HepG2 (cell line): Measurements from ENCODE around the gene CERS5. TPM values are rescaled to one million over a fixed set of nuclear protein-coding genes. Genes with fewer than 3 reads are reported as not detected.

Source experiments
- GLI4 ChIP-seq: sonication (generic); formaldehyde crosslinking; IDR thresholded peaks from 2 replicates; pipeline ENCODE4 v1.5.1; 2020; ENCODE audit warnings: missing genetic modification reagents, mild to moderate bottlenecking, moderate library complexity, borderline replicate concordance
- HMG20B ChIP-seq: conservative IDR thresholded peaks from 2 replicates; pipeline ENCODE4 v1.6.1; 2016; ENCODE audit warnings: missing genetic modification reagents, missing compliant biosample characterization
- KDM2A ChIP-seq: sonication (generic); formaldehyde crosslinking; IDR thresholded peaks from 2 replicates; pipeline ENCODE4 v1.4.0; 2020; ENCODE audit warnings: low read depth, missing genetic modification reagents, borderline replicate concordance
- KLF11 ChIP-seq: IDR thresholded peaks from 2 replicates; pipeline ENCODE4 v1.6.1; 2016; ENCODE audit warnings: missing compliant biosample characterization
- NCOA1 ChIP-seq: sonication (generic); formaldehyde crosslinking; IDR thresholded peaks from 2 replicates; pipeline ENCODE4 v1.9.0; 2021; ENCODE audit warnings: missing genetic modification reagents
- NFRKB ChIP-seq: fragments of 450-650 bp; IDR thresholded peaks from 2 replicates; pipeline ENCODE4 v1.6.1; 2017
- PPARG ChIP-seq: conservative IDR thresholded peaks from 2 replicates; pipeline ENCODE4 v1.6.1; 2016; ENCODE audit warnings: missing biosample characterization, missing genetic modification reagents
- SYNCRIP ChIP-seq: fragments of 200-400 bp; formaldehyde crosslinking; IDR thresholded peaks from 2 replicates; pipeline ENCODE4 v1.6.1; 2018; ENCODE audit warnings: mild to moderate bottlenecking, low read depth, low read length; ENCODE audit not compliant: insufficient read depth
- TAF15 ChIP-seq: fragments of 200-400 bp; formaldehyde crosslinking; IDR thresholded peaks from one replicate; pipeline ENCODE4 v1.6.1; 2018; ENCODE audit warnings: mild to moderate bottlenecking, low read depth, low read length; ENCODE audit not compliant: poor library complexity, severe bottlenecking
- ZFAT ChIP-seq: sonication (generic); formaldehyde crosslinking; conservative IDR thresholded peaks from 2 replicates; pipeline ENCODE4 v1.8.1; 2023; ENCODE audit warnings: missing genetic modification reagents, inconsistent platforms
- ZFP36 ChIP-seq: fragments of 150-350 bp; IDR thresholded peaks from 2 replicates; pipeline ENCODE4 v1.6.1; 2018; ENCODE audit warnings: borderline replicate concordance, low read length, low read depth; ENCODE audit not compliant: partially characterized antibody
- ZNF615 ChIP-seq: sonication (generic); formaldehyde crosslinking; IDR thresholded peaks from 2 replicates; pipeline ENCODE4 v1.5.0; 2020; ENCODE audit warnings: mild to moderate bottlenecking, missing genetic modification reagents, borderline replicate concordance
- ZNF747 ChIP-seq: sonication (generic); formaldehyde crosslinking; IDR thresholded peaks from 2 replicates; pipeline ENCODE4 v1.8.1; 2023; ENCODE audit warnings: missing genetic modification reagents, mild to moderate bottlenecking, borderline replicate concordance
- ZSCAN12 ChIP-seq: sonication (generic); formaldehyde crosslinking; IDR thresholded peaks from 2 replicates; pipeline ENCODE4 v1.9.0; 2021; ENCODE audit warnings: mild to moderate bottlenecking, missing genetic modification reagents
- ZSCAN21 ChIP-seq: sonication (generic); formaldehyde crosslinking; IDR thresholded peaks from 2 replicates; pipeline ENCODE4 v1.8.0; 2022; ENCODE audit warnings: mild to moderate bottlenecking, missing genetic modification reagents, moderate library complexity, borderline replicate concordance
- ZSCAN30 ChIP-seq: sonication (generic); formaldehyde crosslinking; IDR thresholded peaks from 2 replicates; pipeline ENCODE4 v1.5.0; 2020; ENCODE audit warnings: mild to moderate bottlenecking, missing genetic modification reagents
- polyA plus RNA-seq, 8 experiments: library from polyadenylated mRNA; depleted of rRNA in 3 of 8; stranded (reverse) in 7 of 8; unstranded in 1 of 8; fragments of >200 nt; fragmentation: Illumina TruSeq in 4 of 8; extraction: Trizol in 4 of 8; gene quantifications; 2 replicates each; pipeline versions ENCODE4 v1.2.1 to v1.2.3, GENCODE V29; 2011 to 2016; ENCODE audit warnings: low read depth in 4 of 8, missing spikeins in 1 of 8, mixed read lengths in 1 of 8; ENCODE audit not compliant: insufficient read depth in 1 of 8
- total RNA-seq, 5 experiments: library from RNA; depleted of rRNA; stranded (reverse); fragments of >200 nt; fragmentation: Illumina TruSeq; extraction: Trizol; gene quantifications; 2 replicates each; pipeline ENCODE4 v1.2.3, GENCODE V29; 2016; ENCODE audit warnings: low read depth in 1 of 5
- TF ChIP-seq, protein P1 (sequence below), 2 experiments: sonication (generic) in 1 of 2; formaldehyde crosslinking in 1 of 2; IDR thresholded peaks; 2 replicates each; pipeline versions ENCODE4 v1.6.1 to v1.9.0; 2014 to 2022; ENCODE audit warnings: antibody characterized with exemption in 1 of 2, borderline replicate concordance in 1 of 2, inconsistent platforms in 1 of 2, low read depth in 1 of 2, missing genetic modification reagents in 1 of 2
- TF ChIP-seq, protein P2 (sequence below): sonication (generic); formaldehyde crosslinking; IDR thresholded peaks from 2 replicates; pipeline ENCODE4 v1.8.0; 2022; ENCODE audit warnings: mild to moderate bottlenecking, missing genetic modification reagents, moderate library complexity
- TF ChIP-seq, protein P3 (sequence below): sonication (generic); formaldehyde crosslinking; IDR thresholded peaks from 2 replicates; pipeline ENCODE4 v1.5.1; 2020; ENCODE audit warnings: mild to moderate bottlenecking, missing genetic modification reagents, borderline replicate concordance

CERS5 gene
- total and polyA plus RNA-seq, 2 of the 13 experiments (the other 11 are each of a cell fraction or from before 2014, with no cell fraction given) = 22.3 to 48.8 TPM

DNA sequence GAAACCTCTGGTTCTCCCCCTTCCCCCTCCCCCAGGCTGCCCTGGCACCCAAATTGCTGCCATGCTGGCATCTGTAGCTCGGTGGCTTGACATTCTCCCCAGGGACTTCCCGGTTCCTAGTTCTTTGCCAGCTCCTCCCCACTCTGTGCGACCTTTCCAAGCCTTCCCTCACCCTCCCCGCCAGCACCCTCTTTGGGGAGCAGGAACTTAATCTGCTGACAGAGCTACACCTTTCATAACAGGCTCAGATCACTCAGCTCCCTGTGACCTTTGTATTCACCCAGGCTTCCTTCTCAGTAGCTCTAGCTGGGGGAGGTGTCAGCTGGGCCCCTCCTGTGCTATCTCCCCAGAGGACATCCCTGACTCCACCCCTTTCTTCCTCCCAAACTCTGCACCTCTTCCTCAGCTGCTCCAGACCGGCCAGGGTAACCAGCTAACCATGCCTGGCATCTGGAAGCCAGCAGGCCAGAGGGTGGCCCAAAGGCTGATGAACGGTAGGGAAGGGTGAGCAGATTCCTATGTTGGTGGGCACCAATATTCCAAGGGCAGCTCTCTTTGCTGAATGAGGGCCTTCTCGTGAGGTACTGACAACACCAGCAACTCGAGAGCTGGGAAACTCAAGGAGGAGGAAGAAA lies 56.9 kb downstream of the CERS5 start (continued):
- TF ChIP-seq, protein P1, sequence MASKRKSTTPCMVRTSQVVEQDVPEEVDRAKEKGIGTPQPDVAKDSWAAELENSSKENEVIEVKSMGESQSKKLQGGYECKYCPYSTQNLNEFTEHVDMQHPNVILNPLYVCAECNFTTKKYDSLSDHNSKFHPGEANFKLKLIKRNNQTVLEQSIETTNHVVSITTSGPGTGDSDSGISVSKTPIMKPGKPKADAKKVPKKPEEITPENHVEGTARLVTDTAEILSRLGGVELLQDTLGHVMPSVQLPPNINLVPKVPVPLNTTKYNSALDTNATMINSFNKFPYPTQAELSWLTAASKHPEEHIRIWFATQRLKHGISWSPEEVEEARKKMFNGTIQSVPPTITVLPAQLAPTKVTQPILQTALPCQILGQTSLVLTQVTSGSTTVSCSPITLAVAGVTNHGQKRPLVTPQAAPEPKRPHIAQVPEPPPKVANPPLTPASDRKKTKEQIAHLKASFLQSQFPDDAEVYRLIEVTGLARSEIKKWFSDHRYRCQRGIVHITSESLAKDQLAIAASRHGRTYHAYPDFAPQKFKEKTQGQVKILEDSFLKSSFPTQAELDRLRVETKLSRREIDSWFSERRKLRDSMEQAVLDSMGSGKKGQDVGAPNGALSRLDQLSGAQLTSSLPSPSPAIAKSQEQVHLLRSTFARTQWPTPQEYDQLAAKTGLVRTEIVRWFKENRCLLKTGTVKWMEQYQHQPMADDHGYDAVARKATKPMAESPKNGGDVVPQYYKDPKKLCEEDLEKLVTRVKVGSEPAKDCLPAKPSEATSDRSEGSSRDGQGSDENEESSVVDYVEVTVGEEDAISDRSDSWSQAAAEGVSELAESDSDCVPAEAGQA (IDR thresholded peaks at IDR 0.05; ENCODE audit: low read depth) = no peak
- TF ChIP-seq, protein P1 (CRISPR knock-in tag; IDR thresholded peaks at IDR 0.05; ENCODE audit: borderline replicate concordance) = no peak
- TF ChIP-seq KDM2A (CRISPR knock-in tag) = no peak
- no peak for TF ChIP-seq ZFP36
- TF ChIP-seq ZSCAN21 (CRISPR knock-in tag) = 0 out of 2 replicates have a peak, but pooled peaks have one; percentile 21
- TF ChIP-seq ZSCAN30 (CRISPR knock-in tag) = no peak
- TF ChIP-seq, protein P2, sequence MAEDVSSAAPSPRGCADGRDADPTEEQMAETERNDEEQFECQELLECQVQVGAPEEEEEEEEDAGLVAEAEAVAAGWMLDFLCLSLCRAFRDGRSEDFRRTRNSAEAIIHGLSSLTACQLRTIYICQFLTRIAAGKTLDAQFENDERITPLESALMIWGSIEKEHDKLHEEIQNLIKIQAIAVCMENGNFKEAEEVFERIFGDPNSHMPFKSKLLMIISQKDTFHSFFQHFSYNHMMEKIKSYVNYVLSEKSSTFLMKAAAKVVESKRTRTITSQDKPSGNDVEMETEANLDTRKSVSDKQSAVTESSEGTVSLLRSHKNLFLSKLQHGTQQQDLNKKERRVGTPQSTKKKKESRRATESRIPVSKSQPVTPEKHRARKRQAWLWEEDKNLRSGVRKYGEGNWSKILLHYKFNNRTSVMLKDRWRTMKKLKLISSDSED (CRISPR knock-in tag) = no peak
- peak; percentile 58 for TF ChIP-seq PPARG (CRISPR knock-in tag)
- no peak for TF ChIP-seq ZFAT
- no peak for TF ChIP-seq ZNF615 (CRISPR knock-in tag)
- TF ChIP-seq TAF15 = no peak
- TF ChIP-seq, protein P3, sequence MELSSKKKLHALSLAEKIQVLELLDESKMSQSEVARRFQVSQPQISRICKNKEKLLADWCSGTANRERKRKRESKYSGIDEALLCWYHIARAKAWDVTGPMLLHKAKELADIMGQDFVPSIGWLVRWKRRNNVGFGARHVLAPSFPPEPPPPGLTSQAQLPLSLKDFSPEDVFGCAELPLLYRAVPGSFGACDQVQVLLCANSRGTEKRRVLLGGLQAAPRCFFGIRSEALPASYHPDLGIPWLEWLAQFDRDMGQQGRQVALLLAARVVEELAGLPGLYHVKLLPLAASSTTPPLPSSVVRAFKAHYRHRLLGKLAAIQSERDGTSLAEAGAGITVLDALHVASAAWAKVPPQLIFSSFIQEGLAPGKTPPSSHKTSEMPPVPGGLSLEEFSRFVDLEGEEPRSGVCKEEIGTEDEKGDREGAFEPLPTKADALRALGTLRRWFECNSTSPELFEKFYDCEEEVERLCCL (CRISPR knock-in tag) = no peak
- no peak for TF ChIP-seq NFRKB
- no peak for TF ChIP-seq KLF11 (CRISPR knock-in tag)
- TF ChIP-seq HMG20B (CRISPR knock-in tag) = no peak
- no peak for TF ChIP-seq NCOA1 (CRISPR knock-in tag)
- TF ChIP-seq SYNCRIP = no peak
- TF ChIP-seq ZNF747 (CRISPR knock-in tag) = no peak; the same call in 1 of the 2 replicates
- TF ChIP-seq GLI4 (CRISPR knock-in tag) = no peak
- TF ChIP-seq ZSCAN12 (CRISPR knock-in tag) = no peak
